Left renal cortex interstitium (tissue), 4 donors: Measurements from ENCODE around the gene PAPSS2. TPM values are rescaled to one million over a fixed set of nuclear protein-coding genes. Genes with fewer than 3 reads are reported as not detected.
"Not testable (repeated sequence)": the region's sequence is repeated elsewhere in the genome, so short reads cannot be mapped to it uniquely, and the experiment has no call there.

Source experiments
- DNase-seq, 4 donors: peaks; one replicate each; pipeline ENCODE4 v3.0.0-alpha.2; 2013; ENCODE audit warnings: low read depth in 4 of 4, low spot score in 2 of 4, missing footprints in 1 of 4
- polyA plus RNA-seq, 4 donors: library from polyadenylated mRNA; unstranded; fragments of 120-200 nt; gene quantifications; one replicate each; pipeline ENCODE4 v1.2.1, GENCODE V29; 2013; ENCODE audit not compliant: insufficient read length in 4 of 4

PAPSS2 gene
- polyA plus RNA-seq, 4 donors, result 35.3 to 51.3 (median 45.4) TPM

DNA sequence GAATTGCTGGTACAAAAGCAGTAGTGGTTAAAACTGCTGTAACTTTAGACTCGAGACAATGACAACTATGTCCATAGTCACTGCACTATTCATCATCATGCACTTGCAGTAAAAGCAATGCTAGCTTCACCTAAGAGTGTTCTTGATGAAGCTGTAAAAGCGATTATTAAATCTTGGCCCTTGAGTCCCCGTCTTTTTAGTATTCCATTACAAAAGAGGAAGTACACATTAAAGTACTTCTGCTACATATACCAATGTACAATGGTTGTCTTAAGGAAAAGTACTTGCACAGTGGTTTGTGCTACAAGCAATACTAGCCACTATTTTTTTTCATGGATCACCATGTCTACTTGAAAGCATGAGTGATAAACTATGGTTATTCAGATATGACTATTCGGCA, 80.0 kb downstream of the PAPSS2 start:
- DNase-seq, result no peak

DNA sequence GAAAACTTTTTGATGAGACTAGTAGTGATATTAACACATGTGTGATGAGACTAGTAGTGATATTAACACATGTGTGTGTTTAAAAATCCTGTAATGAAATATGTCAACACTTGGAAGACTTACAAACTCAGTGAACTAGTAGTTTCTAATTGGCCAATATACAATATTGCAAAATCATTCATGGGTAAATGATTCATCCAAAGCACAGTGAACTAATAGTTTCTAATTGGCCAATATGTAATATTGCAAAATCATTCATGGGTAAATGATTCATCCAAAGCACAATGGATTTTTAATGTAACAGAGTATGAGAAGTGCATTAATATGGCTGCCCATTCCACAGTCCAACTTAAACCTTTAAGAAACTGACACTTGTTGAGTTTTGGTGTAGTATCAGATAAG, 80.6 kb downstream of the PAPSS2 start:
- no peak for DNase-seq

DNA sequence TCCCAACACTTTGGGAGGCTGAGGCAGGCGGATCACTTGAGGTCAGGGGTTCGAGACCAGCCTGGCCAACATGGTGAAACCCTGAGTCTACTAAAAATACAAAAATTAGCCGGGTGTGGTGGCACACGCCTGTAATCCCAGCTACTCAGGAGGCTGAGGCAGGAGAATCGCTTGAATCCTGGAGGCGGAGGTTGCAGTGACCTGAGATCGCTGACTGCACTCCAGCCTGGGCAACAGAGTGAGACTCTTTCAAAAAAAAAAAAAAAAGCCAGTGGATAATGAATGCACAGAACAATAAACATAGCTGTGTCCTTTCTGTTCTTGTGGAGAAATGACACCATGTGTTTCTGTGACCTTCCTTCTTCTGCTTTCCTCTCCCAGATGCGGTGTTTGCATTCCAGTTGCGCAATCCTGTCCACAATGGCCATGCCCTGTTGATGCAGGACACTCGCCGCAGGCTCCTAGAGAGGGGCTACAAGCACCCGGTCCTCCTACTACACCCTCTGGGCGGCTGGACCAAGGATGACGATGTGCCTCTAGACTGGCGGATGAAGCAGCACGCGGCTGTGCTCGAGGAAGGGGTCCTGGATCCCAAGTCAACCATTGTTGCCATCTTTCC, 83.4 kb downstream of the PAPSS2 start:
- DNase-seq, result not testable (repeated sequence)

DNA sequence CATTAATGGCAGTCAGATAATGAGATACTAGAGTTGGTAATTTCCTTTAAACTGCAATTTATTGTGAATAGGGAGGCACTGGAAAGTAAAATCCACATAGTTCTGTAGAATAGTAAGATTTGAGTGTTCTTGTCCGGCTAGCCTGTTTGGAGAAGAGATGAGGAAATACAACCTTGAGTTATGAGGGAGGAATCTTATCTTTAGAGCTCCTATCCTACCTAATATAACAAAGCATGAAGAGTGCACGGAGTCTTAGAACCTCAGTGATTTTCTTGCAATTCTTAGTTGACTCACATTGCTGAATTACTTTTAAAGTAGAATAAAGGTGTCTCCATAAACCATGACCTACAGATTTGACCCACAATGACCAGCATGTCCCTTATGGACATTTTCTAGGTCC, 84.9 kb downstream of the PAPSS2 start:
- no peak for DNase-seq

DNA sequence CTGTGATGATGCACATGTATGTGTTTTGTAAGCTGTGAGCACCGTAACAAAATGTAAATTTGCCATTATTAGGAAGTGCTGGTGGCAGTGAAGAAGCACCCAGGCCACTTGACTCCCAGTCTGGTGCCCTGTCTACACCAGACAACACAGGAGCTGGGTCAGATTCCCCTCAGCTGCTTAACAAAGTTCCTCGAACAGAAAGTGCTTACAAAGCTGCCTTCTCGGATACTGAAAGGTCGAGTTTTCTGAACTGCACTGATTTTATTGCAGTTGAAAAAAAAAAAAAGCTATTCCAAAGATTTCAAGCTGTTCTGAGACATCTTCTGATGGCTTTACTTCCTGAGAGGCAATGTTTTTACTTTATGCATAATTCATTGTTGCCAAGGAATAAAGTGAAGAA, 87.2 kb downstream of the PAPSS2 start:
- no peak for DNase-seq

DNA sequence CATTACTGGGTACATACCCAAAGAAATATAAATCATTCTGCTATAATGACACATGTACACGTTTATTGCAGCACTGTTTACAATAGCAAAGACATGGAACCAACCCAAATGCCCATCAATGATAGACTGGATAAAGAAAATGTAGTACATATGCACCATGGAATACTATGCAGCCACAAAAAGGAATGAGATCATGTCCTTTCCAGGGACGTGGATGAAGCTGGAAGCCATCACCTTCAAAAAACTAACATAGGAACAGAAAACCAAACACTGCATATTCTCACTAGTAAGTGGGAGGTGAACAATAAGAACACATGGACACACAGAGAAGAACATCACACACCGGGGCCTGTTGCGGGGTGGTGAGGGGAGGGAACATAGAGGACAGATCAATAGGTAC, 88.6 kb downstream of the PAPSS2 start:
- DNase-seq, result not testable (repeated sequence)

DNA sequence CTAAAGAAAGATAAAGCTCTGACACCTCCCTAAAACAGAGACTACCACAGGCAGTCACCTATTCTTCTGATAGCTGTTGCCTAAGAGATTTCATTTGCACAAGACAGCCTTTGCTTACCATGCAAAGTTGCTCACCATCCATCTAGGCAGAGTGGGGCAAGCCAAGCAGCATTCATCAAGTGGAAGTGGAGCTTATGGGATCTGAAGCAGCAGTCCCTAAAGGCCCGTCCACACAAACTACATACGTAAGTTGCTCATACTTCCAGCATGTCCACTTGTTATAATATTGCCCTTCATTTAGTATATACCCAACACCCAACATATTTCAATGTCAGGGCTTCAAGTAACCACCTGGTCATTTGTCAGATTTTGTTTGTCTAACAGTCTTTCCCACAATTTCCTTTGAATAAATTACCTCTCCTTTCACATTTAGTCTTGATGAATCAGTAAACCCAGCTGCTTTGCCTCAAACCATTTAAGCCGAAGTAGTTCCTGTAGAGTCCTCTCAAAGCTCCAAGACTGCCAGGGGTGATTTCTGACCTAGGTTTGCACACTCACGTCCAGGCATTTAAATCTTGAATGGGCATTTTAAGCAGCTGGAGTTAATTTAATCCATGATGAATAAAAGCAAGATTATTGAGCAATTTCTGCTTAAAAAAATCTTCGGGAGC, 90.5 kb downstream of the PAPSS2 start:
- peak in 2 of 4 donors; percentile 37 for DNase-seq

DNA sequence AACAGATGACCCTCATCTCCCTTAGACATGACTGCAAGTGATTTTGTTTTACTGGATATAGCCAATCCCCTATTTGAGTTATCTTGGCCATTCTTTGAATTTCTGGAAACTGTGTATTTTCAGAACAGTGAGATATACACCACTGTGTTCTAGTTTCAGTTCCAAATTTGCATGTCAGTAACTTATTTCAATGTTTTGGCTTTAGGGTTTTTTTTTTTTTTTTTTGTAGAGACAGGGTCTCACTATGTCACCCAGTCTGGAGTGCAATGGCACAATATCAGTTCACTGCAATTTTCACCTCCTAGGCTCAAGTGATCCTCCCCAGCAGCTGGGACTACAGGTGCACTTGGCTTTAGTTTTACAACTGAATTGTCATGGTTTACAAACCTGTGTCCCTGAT, 91.1 kb downstream of the PAPSS2 start:
- DNase-seq, result no peak

DNA sequence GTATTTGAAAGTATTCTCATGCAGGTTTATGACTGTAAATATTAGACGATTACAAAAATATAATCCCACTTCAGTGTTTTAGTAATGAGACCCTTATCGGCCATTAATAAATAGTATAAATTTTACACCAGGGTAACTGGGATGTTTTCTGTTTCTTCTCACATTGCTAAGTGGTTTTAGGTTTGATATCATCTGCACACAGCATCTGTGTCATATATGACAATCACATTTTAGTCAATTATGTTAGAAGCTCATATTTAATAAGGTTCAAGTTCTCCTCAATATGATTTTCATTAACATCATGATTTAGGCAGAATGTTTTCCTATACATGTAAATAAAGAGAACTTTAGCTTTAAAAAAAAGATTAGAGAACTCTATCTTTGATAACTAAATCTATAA, 91.6 kb downstream of the PAPSS2 start:
- DNase-seq, result no peak

DNA sequence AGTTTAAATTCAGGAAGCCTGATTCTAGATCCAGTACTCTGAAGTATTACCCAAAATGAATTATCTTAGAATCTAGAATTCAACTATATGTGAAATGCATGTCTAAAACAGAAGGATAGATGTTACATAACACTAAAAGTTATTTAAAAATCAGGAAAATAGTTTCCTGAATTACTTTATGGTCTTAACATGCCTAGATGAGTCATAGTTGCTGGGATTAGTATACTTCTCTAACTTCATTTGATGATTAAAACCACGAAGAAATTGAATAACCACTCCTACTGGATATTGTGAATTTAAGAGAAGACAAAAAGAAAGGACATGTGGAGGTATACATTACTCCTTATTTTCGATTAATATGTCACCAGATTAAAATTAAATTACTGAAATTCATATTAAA, 92.9 kb downstream of the PAPSS2 start:
- no peak for DNase-seq

DNA sequence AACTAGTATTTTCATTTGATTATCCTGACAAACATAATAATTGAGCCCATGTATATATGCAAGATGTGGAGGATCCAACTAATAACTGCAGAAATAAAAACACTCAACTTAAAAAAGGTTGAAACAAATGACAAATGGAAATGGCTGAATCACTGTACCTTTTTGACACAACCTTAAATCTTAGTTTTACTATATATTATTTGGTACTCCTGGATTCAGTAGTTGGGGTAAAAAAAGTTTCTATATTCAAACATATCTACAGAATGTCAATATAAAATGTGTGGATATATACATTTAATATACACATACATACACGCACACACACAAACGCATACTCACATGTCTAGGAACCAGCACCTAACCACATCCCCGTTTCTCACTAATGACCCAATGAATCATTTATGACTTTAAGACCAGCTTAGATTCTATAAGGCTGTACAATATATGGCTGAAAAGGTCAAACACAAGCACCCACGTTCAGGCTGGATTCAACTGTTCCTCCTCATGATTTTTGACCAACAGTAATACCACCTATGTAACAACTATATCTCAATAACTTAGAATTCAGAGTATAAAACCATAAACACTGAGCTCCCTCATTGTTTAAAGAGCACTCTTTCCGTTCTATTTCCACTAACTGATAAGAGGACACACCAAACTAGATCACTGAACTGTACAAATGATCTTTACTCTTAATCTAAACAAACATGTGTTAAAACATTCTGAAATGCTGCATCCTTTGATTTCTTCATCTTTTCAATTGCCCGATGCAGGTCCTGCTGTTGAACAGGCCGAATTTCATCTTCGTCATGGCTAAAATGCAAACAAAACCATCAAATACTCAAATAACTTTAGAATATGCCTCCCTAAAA, 94.6 kb downstream of the PAPSS2 start:
- DNase-seq, result no peak

DNA sequence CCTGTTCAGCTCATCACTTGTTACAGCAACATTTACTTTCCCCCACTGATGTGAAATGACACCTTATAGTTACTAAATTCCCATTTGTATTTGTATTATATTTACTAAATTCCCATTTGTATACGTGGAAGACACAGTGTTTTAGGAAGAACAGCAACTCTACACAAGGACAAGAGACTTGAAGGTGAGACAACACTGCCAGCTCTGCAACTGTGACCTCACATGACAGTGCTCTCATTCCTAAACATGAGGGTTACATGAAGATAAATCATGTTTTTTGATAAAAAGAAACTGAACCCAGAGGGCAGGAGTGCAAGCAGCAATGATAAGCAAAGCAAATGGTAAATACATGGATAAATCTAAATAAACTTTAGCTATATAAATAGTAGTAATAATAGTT, 98.0 kb downstream of the PAPSS2 start:
- DNase-seq, result no peak

DNA sequence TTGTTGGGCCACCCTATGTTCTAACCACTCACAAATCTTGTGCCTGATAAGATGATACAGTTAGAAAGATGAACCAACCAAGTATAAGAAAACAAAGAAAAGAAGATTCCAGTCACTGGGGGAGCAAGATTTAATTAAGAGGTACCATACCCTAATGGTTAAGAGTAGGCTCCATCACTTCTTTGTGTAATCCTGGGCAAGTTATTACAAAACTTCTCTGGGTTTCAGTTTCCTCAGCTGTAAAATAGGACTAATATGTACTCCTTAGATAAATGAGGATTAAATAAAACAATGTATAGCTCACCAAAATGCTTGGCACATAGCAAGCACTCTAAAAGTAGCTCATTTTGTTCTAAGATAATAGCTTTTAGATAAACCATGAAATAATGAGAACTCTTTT, 99.9 kb downstream of the PAPSS2 start:
- no peak for DNase-seq

DNA sequence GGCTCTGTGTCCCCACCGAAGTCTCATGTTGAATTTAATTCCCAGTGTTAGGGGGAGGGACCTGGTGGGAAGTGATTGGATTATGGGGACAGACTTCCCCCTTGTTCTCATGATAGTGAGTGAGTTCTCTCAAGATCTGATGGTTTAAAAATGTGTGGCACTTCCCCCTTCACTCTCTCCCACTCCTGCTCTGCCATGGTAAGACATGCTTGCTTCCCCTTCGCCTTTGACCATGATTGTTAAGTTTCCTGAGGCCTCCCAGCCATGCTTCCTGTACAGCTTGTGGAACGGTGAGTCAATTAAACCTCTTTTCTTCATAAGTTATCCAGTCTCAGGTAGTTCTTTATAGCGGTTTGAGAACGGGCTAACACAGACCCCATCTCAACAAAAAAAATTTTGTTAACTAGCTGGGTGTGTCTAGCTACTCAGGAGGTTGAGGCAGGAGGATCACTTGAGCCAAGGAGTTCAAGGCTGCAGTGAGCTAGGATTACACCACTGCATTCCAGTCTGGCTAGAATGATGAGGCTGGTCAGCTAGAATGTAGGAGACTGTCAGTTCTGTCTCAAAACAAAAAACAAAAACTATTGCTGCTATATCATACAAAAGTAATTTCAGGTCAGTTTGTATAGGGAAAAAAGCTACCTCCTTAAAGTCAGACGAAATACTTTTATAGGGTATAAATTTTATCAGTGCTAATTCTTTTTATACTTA, 100.7 kb downstream of the PAPSS2 start:
- DNase-seq, result no peak

DNA sequence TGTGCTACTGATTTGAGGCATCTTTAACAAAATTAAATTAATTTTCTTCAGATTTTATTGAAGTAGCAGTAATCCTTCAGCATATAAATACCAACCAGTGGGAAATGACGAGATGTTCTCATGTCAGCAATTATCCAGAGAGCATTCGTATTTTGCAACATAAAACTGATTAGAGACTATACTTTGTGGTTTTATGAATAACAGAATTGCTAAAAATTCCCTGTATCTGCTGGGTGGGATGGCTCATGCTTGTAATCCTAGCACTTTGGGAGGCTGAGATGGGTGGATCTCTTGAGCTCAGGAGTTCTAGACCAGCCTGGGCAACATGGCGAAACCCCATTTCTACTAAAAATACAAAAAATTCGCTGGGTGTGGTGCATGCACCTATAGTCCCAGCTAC, 101.5 kb downstream of the PAPSS2 start:
- DNase-seq, result no peak

DNA sequence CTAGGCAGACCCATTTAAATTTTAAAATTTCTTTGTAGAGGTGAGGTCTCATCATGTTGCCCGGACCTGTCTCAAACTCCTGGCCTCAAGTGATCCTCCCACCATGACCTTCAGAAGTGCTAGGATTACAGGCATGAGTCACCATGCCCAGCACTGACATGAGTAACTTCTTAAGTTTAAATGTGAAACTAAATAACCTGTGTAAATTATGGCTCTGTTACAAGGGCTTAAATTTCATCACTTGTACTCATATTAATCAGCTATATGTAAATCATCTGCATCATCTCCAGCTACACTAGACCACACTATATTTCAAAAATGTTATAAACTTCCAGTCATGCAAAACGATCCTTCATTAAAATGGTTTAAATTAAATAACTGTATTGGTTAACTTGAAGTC, 102.2 kb downstream of the PAPSS2 start:
- no peak for DNase-seq

DNA sequence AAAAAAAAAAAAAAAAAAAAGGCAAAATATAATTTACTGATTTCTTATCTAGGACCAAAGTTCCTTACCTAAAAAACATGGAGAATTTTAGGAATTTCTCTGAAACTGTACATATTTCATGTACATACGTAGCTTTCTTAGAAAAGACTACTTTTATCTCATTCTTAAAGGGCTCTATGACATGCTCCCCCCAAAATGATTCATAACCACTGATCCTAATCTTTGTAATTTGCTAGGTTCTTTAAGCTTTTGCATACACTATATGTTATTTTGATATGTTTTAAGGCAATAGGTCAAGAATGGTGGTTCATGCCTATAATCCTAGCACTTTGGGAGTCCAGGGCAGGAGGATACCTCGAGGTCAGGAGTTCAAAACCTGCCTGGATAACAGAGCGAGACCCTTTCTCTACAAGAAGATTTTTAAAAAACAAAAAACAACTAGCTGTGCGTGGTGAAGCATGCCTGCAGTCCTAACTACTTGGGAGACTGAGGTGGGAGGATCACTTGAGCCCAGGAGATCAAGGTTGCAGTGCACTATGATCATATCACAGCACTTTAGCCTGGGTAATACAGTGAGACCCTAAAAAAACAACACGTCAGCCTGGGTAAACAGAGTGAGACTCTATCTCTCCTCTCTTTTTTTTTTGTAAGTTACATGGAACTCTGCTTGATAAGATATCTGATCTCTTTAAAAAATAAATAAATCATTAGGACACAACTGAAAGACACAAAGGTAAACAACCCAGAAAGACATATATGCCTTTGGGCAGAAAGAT, 103.6 kb downstream of the PAPSS2 start:
- DNase-seq, result no peak

DNA sequence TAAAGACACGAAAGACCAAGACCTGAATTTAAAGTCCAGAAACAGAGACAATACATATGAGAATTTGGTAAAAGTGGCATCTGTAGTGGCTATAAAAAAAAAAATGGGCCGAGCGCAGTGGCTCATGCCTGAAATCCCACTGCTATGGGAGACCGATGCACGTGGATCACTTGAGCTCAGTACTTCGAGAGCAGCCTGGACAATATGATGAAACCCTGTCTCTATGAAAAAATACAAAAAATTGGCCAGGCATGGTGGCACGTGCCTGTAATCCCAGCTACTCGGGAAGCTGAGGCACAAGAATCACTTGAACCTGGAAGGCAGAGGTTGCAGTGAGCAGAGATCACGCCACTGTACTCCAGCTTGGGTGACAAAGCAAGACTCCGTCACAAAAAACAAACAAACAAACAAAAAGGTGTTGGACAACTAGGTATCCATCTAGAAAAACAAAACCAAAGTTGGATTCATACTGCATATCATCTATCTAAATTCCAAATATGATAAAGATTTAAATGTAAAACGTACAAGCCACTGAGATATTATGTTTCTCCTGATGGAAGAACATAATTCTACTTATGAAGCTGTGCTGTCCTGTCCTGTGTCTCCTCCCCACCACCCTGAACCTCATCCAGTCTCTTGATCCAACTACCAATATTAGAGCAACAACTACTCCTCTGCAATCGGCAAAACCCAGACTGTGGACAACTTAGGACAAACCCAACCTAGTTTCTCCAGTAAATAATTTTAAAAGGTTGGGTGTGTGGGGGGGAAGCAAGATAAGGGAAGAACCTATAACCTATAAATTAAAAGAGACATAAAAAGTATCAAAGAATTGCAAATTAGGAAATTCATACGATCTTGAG, 104.6 kb downstream of the PAPSS2 start:
- DNase-seq, result no peak

DNA sequence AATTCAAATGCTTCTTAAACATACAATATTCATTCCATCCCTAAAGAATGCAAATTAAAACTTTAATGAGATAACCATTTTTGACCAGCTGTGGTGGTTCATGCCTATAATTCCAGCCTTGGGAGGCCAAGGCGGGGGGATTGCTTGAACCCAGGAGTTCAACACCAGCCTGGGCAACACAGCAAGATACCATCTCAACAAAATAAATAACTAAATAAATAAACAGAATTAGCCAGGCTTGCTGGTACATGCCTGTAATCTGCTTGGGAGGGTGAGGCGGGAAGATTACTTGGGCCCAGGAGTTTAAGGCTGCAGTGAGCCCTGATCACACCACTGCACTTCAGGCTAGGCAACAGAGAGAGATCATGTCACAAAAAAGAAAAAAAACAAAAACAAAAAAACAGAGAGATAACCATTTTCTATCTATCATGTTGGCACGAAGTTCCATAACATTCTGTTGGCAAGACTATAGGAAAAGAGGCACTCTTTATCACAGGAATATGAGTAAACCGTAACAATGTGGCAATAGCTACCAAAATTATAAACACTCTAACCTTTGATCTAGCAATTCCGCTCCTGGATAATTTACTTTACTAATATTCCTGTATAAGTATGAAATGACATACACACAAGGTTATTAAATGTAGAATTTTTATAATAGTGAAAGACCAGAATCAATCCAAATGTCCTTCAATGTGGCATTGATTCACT, 106.1 kb downstream of the PAPSS2 start:
- DNase-seq, result no peak
